ENCODE data around the gene AGPAT3. TPM values are rescaled to one million over a fixed set of nuclear protein-coding genes. Genes with fewer than 3 reads are reported as not detected.

The AGPAT3 gene
- total RNA-seq, 2 donors from 2014 or later = 31.3 to 53.5 TPM

DNA sequence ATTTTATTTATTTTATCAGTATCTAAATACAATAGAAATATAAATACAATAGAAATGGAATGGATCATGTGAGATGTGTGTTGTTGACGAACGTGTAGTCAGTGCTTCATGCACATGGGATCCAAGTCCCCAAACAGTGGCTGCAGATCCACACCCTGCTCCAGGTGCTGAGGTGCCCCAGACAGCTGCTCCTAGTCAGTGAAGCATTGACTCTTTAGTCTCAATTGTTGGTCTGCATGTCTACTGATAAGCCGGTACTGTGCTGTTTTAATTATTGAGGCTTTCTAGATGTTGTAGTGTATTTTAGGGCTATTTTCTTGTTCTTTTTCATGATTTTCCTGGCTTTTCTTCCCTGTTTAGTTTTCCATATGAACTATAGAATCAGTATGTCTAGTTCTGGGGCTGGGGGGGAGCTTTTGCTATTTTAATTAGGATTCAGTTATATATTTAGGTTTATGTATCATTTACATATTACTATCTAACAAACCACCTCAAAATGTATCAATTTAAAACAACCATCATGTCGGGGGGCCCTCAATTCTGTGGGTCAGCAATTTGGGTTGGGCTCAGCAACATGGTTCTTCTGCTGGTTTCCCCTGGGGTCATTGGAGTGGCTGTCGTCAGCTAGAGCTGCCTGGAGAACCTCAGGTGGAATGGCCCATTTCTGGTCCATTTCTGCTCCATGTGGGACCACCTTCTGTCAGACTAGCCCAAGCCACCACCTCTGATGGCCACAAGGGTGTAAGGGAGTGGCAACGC lies 83.9 kb downstream of the AGPAT3 start:
- H3K36me3 ChIP-seq = no peaks in the 10 kb centered on the region
- H3K4me1 ChIP-seq (replicated peaks) = no peaks in the 10 kb centered on the region
- 97% methylated on average over 6 of the region's 6 CpGs for WGBS

GRCh38 chr21:43949499-43950208 lies 84.6 kb downstream of the AGPAT3 start:
- 93% methylated on average over 7 of the region's 7 CpGs for WGBS

More for the DNA sequence above, 83.9 kb downstream of the AGPAT3 start:
- DNase-seq (ENCODE audit: low spot score) = no peak
- Histone ChIP-seq H3K27ac (no peak overlapping the region), H3K27me3 (replicated peaks; ENCODE audit: insufficient read depth) (no peaks in the 10 kb centered on the region), H3K9me3 (no peaks in the 10 kb centered on the region), H3K4me3 (no peak overlapping the region)
- intact Hi-C loops (cut with DNase I) = no loop called here
- TF ChIP-seq POLR2AphosphoS5 (IDR thresholded peaks at IDR 0.05) (no peak), POLR2A (IDR thresholded peaks at IDR 0.05) (no peak), CTCF (IDR thresholded peaks at IDR 0.05) (no peak)

DNA sequence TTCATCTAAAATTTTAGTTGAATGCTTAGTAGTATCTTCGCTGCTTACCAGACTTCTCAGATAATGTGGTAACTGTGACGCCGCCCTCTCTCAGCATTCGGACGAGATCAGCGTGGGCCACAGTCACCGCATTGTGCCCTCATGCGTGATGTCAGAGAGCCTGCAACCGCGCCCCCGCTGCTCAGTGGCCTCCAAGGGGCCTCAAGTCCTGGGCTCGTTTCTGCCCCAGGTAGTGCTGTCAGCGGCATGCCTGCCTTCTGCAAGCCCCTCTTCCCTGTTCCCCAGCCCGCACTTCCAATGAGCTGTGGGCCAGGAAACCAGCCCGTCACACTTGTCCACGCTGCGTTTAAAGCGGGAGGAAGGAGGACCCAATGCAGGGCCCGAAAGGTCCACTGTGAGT lies 85.5 kb downstream of the AGPAT3 start:
- 95% methylated on average over 19 of the region's 19 CpGs for WGBS
- H3K4me1 ChIP-seq (replicated peaks) = no peaks in the 10 kb centered on the region
- no peak overlapping the region for H3K4me3 ChIP-seq
- no peaks in the 10 kb centered on the region for H3K27me3 ChIP-seq (replicated peaks; ENCODE audit: insufficient read depth)
- TF ChIP-seq POLR2A (IDR thresholded peaks at IDR 0.05) (no peak), CTCF (IDR thresholded peaks at IDR 0.05) (no peak), POLR2AphosphoS5 (IDR thresholded peaks at IDR 0.05) (no peak)
- no peak for DNase-seq (ENCODE audit: low spot score)
- H3K27ac ChIP-seq = no peak overlapping the region
- no peaks in the 10 kb centered on the region for H3K36me3 ChIP-seq
- intact Hi-C loops (cut with DNase I) = no loop called here
- H3K9me3 ChIP-seq = no peaks in the 10 kb centered on the region

More at GRCh38 chr21:43949499-43950208, 84.6 kb downstream of the AGPAT3 start:
- no peaks in the 10 kb centered on the region for H3K27me3 ChIP-seq (replicated peaks; ENCODE audit: insufficient read depth)
- DNase-seq (ENCODE audit: low spot score) = no peak
- H3K36me3 ChIP-seq = no peaks in the 10 kb centered on the region
- TF ChIP-seq POLR2AphosphoS5 (IDR thresholded peaks at IDR 0.05) = no peak
- no peak for TF ChIP-seq POLR2A (IDR thresholded peaks at IDR 0.05)
- no peak for TF ChIP-seq CTCF (IDR thresholded peaks at IDR 0.05)
- no peak overlapping the region for H3K4me3 ChIP-seq
- no peaks in the 10 kb centered on the region for H3K9me3 ChIP-seq
- no peak overlapping the region for H3K27ac ChIP-seq
- H3K4me1 ChIP-seq (replicated peaks) = no peaks in the 10 kb centered on the region
- intact Hi-C loops (cut with DNase I) = no loop called here

DNA sequence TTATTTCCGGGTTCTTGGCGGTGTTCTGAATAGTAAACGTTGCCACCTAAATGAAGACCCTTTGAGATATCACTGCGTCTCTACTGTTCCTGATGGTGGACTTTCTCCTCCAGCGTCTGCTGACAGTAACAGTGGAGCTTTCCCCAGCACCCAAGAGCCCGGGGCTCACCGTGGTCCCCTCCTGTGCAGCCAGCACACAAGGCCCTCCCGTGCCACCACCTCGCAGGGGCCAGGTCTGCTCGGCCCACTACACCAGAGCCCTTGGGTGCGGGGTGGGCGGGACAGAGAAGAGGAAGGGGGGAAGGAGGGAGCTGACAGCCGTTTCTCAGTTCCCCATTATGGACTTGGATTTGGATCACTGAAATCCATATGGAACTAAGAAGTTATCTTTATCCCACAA lies 85.9 kb downstream of the AGPAT3 start:
- 83% methylated on average over 11 of the region's 13 CpGs for WGBS
- no peak for DNase-seq (ENCODE audit: low spot score)
- intact Hi-C loops (cut with DNase I) = no loop called here
- H3K27me3 ChIP-seq (replicated peaks; ENCODE audit: insufficient read depth) = no peaks in the 10 kb centered on the region
- no peak overlapping the region for H3K4me3 ChIP-seq
- H3K27ac ChIP-seq = no peak overlapping the region
- no peaks in the 10 kb centered on the region for H3K4me1 ChIP-seq (replicated peaks)
- H3K36me3 ChIP-seq = no peaks in the 10 kb centered on the region
- TF ChIP-seq POLR2AphosphoS5 (IDR thresholded peaks at IDR 0.05) (no peak), CTCF (IDR thresholded peaks at IDR 0.05) (no peak), POLR2A (IDR thresholded peaks at IDR 0.05) (no peak)
- H3K9me3 ChIP-seq = no peaks in the 10 kb centered on the region

Measured in prostate gland (tissue), 2 donors.